ENCODE results near the gene ANGPTL2.

The ANGPTL2 gene

DNA sequence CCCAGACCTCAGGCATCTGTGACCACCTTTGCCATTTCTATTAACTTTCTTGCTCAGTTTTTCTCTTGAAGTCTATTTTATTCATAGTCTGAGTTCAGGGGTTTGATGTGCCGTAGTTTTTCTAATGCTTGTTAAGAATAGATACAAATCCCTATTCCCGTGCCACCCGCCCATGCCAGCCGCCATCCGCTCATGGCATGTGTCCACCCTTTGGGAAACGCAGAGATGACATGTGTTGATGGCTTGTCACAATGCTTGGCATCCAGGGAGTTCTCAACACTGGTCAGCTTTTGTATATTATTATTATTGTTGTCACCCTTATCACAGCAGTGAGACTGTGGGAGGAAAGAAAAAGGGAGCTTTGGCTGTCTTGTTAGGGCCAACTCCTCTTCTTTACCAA, 17.3 kb upstream of the ANGPTL2 start:
- DNase-seq (ENCODE audit: low read depth): no peak
- TF ChIP-seq, protein P1, sequence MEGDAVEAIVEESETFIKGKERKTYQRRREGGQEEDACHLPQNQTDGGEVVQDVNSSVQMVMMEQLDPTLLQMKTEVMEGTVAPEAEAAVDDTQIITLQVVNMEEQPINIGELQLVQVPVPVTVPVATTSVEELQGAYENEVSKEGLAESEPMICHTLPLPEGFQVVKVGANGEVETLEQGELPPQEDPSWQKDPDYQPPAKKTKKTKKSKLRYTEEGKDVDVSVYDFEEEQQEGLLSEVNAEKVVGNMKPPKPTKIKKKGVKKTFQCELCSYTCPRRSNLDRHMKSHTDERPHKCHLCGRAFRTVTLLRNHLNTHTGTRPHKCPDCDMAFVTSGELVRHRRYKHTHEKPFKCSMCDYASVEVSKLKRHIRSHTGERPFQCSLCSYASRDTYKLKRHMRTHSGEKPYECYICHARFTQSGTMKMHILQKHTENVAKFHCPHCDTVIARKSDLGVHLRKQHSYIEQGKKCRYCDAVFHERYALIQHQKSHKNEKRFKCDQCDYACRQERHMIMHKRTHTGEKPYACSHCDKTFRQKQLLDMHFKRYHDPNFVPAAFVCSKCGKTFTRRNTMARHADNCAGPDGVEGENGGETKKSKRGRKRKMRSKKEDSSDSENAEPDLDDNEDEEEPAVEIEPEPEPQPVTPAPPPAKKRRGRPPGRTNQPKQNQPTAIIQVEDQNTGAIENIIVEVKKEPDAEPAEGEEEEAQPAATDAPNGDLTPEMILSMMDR (IDR thresholded peaks at IDR 0.05; ENCODE audit: insufficient read depth, low read depth, low read length, missing control alignments): no peak
- H3K4me3 ChIP-seq (ENCODE audit: low read length): no peak overlapping the region

DNA sequence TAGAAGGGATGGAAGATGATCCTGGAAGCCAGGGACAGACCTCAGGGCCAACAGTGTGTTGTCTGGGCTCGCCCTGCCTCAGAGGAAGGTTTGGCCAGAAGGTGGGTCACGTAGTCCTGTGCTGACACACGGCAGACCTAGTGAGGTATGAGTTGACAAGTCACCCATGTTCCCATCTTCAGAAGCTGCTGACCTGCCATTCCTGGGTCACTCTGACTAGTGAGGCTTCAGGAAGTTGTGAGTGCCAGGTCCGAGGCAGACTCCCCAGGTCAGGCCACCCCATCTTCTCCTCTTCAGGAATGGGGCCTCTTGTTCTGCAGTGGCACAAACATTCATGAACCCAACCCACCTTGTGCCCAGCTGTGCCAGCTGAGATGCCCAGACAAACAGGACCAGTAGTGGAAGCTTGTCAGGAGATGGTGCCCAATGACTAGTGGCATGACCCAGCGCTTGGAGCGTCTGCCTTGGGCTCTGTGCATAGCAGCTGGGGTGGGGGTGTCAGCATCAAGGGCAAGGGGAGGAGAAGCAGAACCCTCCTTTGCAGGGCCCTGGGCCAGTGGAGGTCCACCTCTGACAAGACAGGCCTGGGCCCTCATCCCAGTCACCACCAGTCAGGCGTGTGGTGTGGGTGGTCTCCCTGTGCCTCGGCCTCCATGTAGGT, 16.8 kb upstream of the ANGPTL2 start:
- TF ChIP-seq, protein P1 (IDR thresholded peaks at IDR 0.05; ENCODE audit: insufficient read depth, low read depth, low read length, missing control alignments): no peak
- H3K4me3 ChIP-seq (ENCODE audit: low read length): no peak overlapping the region
- DNase-seq (ENCODE audit: low read depth): no peak

DNA sequence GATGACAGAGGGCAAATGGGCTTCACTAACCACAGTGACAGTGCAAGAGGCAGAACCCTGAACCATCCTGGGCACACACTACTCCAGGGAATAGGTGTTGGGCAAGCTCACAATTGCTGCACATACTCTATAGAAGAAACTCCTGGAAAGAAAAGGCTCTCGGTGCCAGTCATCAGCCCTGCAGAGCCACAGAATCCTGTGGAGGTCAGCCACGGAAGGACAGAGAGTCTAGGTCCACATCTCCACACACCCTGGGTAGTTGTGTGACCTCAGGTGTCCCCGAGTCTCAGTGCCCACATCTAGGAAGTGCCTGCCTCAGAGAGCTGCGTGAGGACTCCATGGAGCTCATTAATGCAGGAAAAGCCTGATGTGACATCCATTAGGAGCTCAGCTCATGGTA, 16.0 kb upstream of the ANGPTL2 start:
- DNase-seq (ENCODE audit: low read depth): no peak

DNA sequence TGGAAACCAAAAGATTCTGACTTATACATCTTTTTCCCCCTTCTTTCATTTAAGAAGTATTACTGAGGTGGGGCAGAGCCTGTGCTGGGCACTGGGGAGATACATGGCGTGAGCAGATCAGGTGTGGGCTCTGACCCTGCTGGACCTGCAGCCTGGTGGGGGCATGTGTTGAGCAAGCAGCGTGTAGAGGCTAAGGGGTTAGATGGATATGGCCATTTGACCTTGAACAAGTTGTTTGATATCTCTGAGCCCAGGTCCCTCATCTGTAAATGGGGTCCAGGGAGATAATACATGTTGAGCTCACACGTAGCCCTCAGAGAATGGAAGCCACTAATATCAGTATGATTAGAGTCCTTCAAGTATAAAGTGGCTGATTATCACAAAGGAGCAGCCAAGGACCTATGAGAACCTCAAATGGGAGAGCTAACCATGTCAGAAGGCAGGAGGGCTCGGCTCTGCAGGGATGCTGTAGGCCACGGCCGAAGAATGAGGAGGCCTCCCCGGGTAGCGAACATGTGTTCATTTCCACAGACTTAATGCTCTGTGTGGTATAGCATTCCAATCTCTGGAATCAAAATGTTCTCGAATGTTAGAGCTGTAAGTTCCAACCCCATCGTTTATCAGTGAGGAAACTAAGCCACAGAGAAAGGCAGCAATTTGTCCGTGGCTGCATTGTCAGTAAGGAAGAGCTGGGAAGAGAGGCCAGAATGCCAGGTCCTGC, 15.4 kb upstream of the ANGPTL2 start:
- TF ChIP-seq, protein P1 (IDR thresholded peaks at IDR 0.05; ENCODE audit: insufficient read depth, low read depth, low read length, missing control alignments): no peak
- DNase-seq (ENCODE audit: low read depth): no peak
- H3K4me3 ChIP-seq (ENCODE audit: low read length): no peak overlapping the region

More for the DNA sequence above, 16.0 kb upstream of the ANGPTL2 start:
- no peak overlapping the region for H3K4me3 ChIP-seq (ENCODE audit: low read length)
- TF ChIP-seq, protein P1 (IDR thresholded peaks at IDR 0.05; ENCODE audit: insufficient read depth, low read depth, low read length, missing control alignments): no peak

DNA sequence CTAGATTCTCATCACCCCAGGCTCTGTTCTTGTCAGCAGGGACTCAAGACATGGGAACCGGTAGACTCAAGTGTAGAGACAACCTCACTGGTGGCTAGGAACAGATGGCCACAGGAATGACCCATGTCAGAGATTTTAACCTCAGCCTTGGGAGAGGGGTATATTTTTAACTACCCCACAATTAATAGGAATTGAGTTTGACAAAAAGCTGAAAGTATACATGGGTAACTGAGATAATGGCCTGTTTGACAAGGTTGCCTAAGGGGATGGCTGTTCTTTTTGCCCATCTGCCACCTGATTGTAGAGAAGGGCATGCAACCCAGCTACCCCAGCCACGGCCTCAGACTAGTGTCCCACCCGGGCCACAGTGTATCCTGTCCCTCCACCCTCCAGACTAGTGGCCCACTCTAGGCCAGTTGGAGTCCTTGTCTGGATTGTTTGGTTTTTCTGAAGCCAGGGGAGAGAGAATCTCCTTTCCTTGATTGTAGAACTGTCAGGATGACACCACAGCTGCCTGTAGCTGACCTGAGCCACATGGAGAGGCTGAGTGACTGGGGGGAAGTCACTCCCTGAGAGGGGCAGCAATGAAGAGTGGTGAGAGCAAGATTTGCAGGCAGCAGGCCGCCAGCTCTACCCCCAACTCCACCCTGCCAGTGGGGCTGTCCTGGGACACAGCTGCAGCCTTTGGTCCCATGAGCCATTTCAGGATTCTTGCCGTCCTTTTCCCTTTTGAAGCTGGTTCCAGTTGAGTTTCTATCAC, 14.6 kb upstream of the ANGPTL2 start:
- DNase-seq (ENCODE audit: low read depth): no peak
- TF ChIP-seq, protein P1 (IDR thresholded peaks at IDR 0.05; ENCODE audit: insufficient read depth, low read depth, low read length, missing control alignments): no peak
- no peak overlapping the region for H3K4me3 ChIP-seq (ENCODE audit: low read length)

DNA sequence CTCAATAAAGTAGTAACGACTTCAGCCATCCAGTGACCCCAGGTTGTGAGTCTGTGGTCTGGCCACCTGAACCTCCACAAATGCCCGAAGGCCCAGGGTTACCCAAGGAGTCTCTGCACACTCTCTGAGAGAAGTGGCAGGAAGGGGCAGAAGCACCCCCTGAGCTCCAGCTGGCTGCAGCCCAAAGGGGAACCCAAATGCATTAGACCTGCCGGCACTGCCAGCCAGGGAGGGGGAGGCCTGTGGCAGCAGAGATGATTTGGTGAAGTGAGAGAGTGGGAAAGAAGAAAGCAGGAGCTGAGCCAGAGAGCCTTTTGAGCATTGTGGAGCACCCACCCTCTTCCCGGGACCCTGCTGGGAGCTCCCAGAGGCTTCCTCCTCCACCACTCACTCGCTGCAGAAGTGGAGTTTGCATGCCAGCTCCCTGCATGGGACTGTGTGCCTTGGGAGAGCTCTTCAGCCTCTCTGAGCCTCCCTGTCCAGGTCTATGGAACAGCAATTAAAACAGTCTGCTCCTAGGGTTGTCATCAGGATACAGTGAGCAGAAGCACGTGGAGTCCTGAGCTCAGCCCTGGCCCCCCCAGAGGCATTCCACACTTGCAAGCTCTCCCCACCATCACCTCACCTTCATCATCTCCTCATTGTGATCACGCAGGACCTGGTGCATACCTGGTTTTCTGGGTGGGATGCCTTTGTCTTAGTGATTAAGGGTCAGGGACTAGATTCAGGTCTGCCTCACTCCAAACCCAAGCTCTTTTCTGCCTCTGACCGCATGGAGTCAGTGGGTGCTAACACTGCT, 13.8 kb upstream of the ANGPTL2 start:
- TF ChIP-seq, protein P1 (IDR thresholded peaks at IDR 0.05; ENCODE audit: insufficient read depth, low read depth, low read length, missing control alignments): no peak
- no peak for DNase-seq (ENCODE audit: low read depth)
- no peak overlapping the region for H3K4me3 ChIP-seq (ENCODE audit: low read length)
